Measurements from ENCODE around the gene FER.
"Not testable (repeated sequence)": the region's sequence is repeated elsewhere in the genome, so short reads cannot be mapped to it uniquely, and the experiment has no call there.

- TF ChIP-seq CTCF (conservative IDR thresholded peaks at IDR 0.05; ENCODE audit: low read depth, low read length); EZH2phosphoT487 (IDR thresholded peaks at IDR 0.05; ENCODE audit: borderline replicate concordance, low read length): not testable (repeated sequence)
Measured at GRCh38 chr5:108700388-108700787, 47.3 kb upstream of the FER start.
